ENCODE measurements around the gene MPHOSPH9.

Gene MPHOSPH9, protein sequence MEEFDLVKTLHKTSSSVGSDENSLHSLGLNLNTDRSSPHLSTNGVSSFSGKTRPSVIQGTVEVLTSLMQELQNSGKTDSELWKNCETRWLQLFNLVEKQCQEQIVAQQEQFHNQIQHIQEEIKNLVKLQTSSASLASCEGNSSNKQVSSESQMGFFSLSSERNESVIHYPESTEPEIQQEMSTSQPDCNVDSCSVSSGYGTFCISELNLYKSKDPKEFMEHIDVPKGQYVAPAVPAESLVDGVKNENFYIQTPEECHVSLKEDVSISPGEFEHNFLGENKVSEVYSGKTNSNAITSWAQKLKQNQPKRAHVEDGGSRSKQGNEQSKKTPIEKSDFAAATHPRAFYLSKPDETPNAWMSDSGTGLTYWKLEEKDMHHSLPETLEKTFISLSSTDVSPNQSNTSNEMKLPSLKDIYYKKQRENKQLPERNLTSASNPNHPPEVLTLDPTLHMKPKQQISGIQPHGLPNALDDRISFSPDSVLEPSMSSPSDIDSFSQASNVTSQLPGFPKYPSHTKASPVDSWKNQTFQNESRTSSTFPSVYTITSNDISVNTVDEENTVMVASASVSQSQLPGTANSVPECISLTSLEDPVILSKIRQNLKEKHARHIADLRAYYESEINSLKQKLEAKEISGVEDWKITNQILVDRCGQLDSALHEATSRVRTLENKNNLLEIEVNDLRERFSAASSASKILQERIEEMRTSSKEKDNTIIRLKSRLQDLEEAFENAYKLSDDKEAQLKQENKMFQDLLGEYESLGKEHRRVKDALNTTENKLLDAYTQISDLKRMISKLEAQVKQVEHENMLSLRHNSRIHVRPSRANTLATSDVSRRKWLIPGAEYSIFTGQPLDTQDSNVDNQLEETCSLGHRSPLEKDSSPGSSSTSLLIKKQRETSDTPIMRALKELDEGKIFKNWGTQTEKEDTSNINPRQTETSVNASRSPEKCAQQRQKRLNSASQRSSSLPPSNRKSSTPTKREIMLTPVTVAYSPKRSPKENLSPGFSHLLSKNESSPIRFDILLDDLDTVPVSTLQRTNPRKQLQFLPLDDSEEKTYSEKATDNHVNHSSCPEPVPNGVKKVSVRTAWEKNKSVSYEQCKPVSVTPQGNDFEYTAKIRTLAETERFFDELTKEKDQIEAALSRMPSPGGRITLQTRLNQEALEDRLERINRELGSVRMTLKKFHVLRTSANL

DNA sequence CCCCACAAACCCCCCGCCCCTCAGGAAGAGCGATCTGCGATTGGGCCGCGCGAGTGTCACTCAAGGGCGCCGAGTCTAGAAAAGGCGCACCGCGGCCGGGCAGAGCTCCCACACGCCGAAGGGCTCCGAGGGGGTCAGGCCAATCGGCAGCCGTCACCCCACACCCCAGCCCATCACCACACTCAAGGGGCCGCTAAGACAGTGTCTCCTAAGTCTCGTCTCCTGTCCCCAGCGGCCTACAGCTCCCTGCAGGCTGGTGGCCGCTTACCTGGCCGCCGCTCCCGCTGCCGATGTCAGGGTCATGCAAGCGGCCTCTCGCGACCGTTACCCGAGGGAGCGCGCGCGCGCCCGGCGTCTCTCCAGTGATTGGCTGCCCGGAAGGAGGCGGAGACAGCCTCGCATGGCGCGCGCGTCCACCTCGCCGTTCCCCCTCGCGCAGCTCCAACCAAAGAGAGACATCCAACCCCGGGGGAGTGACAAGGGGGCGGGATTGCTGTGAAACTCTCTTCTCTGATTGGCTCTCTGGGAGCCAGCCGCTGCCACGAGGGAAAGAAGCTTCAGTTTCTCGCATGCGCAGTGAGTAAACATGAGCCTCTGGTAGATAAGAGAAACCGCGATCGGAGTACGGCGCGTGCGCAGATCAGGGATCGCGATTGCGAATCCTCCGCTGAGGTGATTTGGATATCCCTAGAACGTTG is at the start of gene MPHOSPH9, which contains the start of gene MTRFR:
Gene MPHOSPH9, minus strand, starts transcription at position 335 of the 698 bp plus-strand sequence. CDS start 2,777 bp downstream, outside the sequence.
Gene MTRFR, plus strand, starts transcription at position 630 of the 698 bp plus-strand sequence. CDS start 20,239 bp downstream, outside the sequence.
- Histone ChIP-seq H3K4me3 (ENCODE audit: low read depth, low read length) (peak within 1 kb of the TSS; percentile 97), H3K36me3 (ENCODE audit: control insufficient read depth, insufficient read depth, low read length) (peaks cover 4% of the 10 kb centered on the region), H3K4me1 (ENCODE audit: control insufficient read depth, insufficient read depth, low read length) (peaks cover 4% of the 10 kb centered on the region), H3K9me3 (ENCODE audit: control insufficient read depth, insufficient read depth, low read length) (no peaks in the 10 kb centered on the region), H3K27me3 (ENCODE audit: control insufficient read depth, insufficient read depth, low read length) (no peaks in the 10 kb centered on the region), H3K9ac (ENCODE audit: low read depth, low read length) (peak within 1 kb of the TSS; percentile 96)

DNA sequence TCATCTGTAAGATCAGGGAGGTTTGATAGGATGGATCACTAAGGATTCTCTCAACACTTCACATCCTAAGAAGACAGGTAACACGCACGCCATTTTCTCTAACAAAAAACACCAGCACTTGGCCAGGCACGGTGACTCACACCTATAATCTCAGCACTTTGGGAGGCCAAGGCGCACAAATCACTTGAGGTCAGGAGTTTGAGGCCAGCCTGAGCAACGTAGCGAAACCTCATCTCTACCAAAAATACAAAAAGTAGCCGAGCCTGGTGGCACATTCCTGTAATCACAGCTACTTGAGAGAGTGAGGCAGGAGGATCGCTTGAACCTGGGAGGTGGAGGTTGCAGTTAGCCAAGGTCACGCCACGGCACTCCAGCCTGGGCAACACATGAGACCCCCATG is 49.2 kb upstream of the MPHOSPH9 start:
- no peaks in the 10 kb centered on the region for H3K27me3 ChIP-seq (ENCODE audit: control insufficient read depth, insufficient read depth, low read length)
- no peaks in the 10 kb centered on the region for H3K36me3 ChIP-seq (ENCODE audit: control insufficient read depth, insufficient read depth, low read length)
- no peak overlapping the region for H3K9ac ChIP-seq (ENCODE audit: low read depth, low read length)
- H3K9me3 ChIP-seq (ENCODE audit: control insufficient read depth, insufficient read depth, low read length) = no peaks in the 10 kb centered on the region
- no peak overlapping the region for H3K4me3 ChIP-seq (ENCODE audit: low read depth, low read length)
- peaks cover 5% of the 10 kb centered on the region for H3K4me1 ChIP-seq (ENCODE audit: control insufficient read depth, insufficient read depth, low read length)

DNA sequence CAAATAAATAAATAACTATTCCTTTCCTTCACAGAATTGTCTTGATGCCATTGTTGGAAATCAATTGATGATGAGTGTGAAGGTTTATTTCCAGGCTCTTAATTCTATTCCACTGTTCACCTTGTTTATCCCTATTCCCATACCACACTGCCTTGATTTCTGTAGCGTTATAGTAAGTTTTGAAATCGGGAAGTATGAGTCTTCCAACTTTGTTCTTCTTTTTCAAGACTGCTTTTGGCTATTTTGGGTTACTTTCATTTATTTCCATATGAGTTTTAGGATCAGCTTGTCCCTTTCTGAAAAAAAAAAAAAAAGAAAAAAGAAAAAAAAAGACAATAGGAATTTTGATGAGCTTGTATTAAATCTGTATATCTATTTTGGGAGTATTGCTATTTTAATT is 48.0 kb upstream of the MPHOSPH9 start:
- Histone ChIP-seq H3K36me3 (ENCODE audit: control insufficient read depth, insufficient read depth, low read length) (no peaks in the 10 kb centered on the region), H3K9me3 (ENCODE audit: control insufficient read depth, insufficient read depth, low read length) (no peaks in the 10 kb centered on the region), H3K4me3 (ENCODE audit: low read depth, low read length) (no peak overlapping the region), H3K9ac (ENCODE audit: low read depth, low read length) (no peak overlapping the region), H3K27me3 (ENCODE audit: control insufficient read depth, insufficient read depth, low read length) (no peaks in the 10 kb centered on the region), H3K4me1 (ENCODE audit: control insufficient read depth, insufficient read depth, low read length) (no peaks in the 10 kb centered on the region)

DNA sequence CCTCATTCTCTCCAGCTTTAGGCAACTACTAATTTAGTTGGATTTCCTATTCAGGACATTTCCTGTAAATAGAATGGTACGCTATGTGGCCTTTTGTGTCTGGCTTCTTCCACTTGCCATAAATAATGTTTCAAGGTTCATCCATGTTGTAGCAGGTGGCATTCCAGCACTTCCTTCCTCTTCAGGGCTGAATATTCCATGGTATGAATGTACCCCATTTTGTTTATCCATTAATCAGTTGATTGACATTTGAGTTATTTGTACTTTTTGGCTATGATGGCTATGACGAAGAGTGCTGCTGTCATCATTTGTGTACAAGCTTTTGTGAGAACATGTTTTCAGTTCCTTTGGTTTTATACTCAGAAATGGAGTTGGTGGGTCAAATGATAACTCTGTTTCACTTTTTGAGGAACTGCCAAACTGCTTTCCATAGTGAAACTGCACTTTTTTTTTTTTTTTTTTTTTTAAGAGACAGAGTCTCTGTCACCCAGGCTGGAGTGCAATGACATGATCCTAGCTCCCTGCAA is 45.2 kb upstream of the MPHOSPH9 start:
- Histone ChIP-seq H3K9me3 (ENCODE audit: control insufficient read depth, insufficient read depth, low read length) (no peaks in the 10 kb centered on the region), H3K4me1 (ENCODE audit: control insufficient read depth, insufficient read depth, low read length) (peaks cover under 1% of the 10 kb centered on the region), H3K9ac (ENCODE audit: low read depth, low read length) (no peak overlapping the region), H3K36me3 (ENCODE audit: control insufficient read depth, insufficient read depth, low read length) (no peaks in the 10 kb centered on the region), H3K4me3 (ENCODE audit: low read depth, low read length) (no peak overlapping the region), H3K27me3 (ENCODE audit: control insufficient read depth, insufficient read depth, low read length) (no peaks in the 10 kb centered on the region)

DNA sequence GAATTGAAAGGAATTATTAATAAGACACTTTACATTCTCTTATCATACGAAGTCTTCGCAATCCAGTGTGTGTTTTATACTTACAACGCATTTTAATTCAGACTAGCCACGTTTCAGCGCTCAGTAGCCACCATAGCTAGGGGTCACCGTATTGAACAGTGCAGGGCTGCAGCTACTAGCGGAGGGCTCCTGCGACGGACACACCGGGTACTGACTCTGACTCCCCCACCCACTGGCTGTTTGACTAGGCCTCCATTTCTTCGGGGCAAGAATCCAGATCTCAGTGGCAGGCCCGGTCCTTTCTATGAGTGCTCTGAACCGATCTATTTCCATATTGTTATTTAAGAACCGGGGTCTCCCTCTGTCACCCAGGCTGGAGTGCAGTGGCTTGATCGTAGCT is 40.2 kb upstream of the MPHOSPH9 start:
- no peaks in the 10 kb centered on the region for H3K36me3 ChIP-seq (ENCODE audit: control insufficient read depth, insufficient read depth, low read length)
- no peak overlapping the region for H3K4me3 ChIP-seq (ENCODE audit: low read depth, low read length)
- no peak overlapping the region for H3K9ac ChIP-seq (ENCODE audit: low read depth, low read length)
- H3K27me3 ChIP-seq (ENCODE audit: control insufficient read depth, insufficient read depth, low read length) = no peaks in the 10 kb centered on the region
- peaks cover 9% of the 10 kb centered on the region for H3K4me1 ChIP-seq (ENCODE audit: control insufficient read depth, insufficient read depth, low read length)
- H3K9me3 ChIP-seq (ENCODE audit: control insufficient read depth, insufficient read depth, low read length) = no peaks in the 10 kb centered on the region

DNA sequence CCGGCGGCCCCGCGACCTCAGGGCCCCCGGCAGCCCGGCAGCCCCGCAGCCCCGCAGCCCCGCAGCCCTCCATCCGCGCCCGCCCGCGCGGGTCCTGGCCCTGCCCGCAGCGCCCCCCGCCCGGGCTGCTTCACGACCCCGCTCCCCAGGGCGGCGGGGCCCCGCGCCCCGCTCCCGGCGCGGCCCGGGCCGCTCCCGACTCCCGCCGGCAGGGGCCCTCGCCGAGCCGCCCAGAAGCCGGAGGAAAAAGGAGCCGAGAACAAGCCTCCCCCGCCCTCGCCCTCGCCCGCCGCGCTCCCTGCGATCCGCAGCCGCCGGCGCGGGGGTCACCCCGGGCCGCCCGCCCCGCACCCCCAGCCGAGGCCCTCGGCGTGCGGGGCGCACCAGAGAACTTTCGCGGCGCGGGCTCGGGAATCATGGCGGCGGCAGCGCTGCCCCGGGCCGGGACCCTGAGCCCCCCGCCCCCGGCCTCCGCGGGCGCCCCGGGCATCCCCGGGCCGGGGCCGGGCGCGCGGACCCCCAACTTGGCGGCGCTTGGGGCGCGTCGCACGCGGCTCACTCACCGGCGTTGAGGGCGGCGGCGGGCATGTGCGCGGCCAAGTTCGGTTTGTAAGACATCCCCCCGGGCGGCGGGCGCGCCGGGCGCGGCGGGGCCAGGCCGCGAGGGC is 38.2 kb upstream of the MPHOSPH9 start:
- Histone ChIP-seq H3K36me3 (ENCODE audit: control insufficient read depth, insufficient read depth, low read length) (peaks cover 10% of the 10 kb centered on the region), H3K27me3 (ENCODE audit: control insufficient read depth, insufficient read depth, low read length) (no peaks in the 10 kb centered on the region), H3K9ac (ENCODE audit: low read depth, low read length) (no peak overlapping the region), H3K4me3 (ENCODE audit: low read depth, low read length) (peak overlapping the region; percentile 93), H3K4me1 (ENCODE audit: control insufficient read depth, insufficient read depth, low read length) (peaks cover 9% of the 10 kb centered on the region), H3K9me3 (ENCODE audit: control insufficient read depth, insufficient read depth, low read length) (no peaks in the 10 kb centered on the region)

DNA sequence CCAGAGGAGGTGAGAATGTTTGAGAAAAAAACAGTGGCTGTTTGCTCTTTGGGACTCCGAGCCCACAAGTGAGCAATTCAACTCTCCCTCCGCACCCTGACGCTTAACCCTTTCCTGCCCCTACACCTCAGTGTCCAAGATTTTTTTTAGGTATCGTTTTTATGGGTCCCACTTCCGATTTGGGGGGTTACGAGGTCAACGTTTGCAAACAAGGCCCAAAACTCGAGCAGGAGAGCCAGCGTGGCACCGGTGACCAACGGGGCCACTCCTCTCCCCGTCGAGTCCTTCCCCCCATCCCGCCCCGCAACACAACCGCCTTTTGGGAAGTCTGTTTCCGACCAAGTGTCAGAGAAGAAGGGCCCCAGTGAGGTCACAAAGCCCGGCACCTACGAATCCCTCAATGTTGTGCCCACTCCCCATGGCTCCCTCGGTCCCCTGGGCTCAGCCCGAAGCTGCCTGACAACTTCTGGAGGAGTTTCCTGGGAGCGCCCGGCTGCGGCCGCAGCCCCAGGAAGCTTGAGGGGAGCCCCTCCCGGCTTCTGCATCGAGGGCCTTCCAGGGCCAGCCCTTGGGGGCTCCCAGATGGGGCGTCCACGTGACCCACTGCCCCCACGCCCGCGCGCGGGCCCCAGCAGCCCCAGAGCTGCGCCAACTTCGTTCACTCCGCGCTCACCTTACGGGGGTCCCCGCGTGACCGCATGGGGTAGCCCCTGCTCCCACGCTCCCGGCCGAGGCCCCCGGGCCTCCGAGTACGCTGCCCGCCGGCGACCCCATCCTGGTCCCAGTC is 37.5 kb upstream of the MPHOSPH9 start:
- Histone ChIP-seq H3K4me3 (ENCODE audit: low read depth, low read length) (peak overlapping the region; percentile 93), H3K4me1 (ENCODE audit: control insufficient read depth, insufficient read depth, low read length) (peaks cover 9% of the 10 kb centered on the region), H3K9me3 (ENCODE audit: control insufficient read depth, insufficient read depth, low read length) (no peaks in the 10 kb centered on the region), H3K9ac (ENCODE audit: low read depth, low read length) (peak overlapping the region; percentile 97), H3K27me3 (ENCODE audit: control insufficient read depth, insufficient read depth, low read length) (no peaks in the 10 kb centered on the region), H3K36me3 (ENCODE audit: control insufficient read depth, insufficient read depth, low read length) (peaks cover 18% of the 10 kb centered on the region)

DNA sequence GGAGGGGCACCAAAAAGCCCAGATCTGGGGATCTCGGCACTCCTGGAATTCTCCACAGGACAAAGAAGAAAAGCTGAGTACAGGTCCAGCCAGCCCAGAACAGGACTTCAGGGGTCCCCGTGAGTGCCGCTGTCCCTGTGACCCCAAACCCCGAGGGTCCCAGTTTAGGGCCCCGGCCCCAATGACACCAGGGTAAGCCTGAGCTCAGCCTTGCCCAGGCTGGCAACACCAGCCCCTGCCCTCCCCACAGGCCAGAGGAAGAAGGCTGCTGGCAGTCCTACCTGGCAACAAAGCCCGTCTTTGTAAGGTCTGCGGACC is 36.9 kb upstream of the MPHOSPH9 start:
- Histone ChIP-seq H3K4me1 (ENCODE audit: control insufficient read depth, insufficient read depth, low read length) (peaks cover 9% of the 10 kb centered on the region), H3K9me3 (ENCODE audit: control insufficient read depth, insufficient read depth, low read length) (no peaks in the 10 kb centered on the region), H3K9ac (ENCODE audit: low read depth, low read length) (peak overlapping the region; percentile 97), H3K36me3 (ENCODE audit: control insufficient read depth, insufficient read depth, low read length) (peaks cover 21% of the 10 kb centered on the region), H3K4me3 (ENCODE audit: low read depth, low read length) (peak overlapping the region; percentile 93), H3K27me3 (ENCODE audit: control insufficient read depth, insufficient read depth, low read length) (no peaks in the 10 kb centered on the region)

DNA sequence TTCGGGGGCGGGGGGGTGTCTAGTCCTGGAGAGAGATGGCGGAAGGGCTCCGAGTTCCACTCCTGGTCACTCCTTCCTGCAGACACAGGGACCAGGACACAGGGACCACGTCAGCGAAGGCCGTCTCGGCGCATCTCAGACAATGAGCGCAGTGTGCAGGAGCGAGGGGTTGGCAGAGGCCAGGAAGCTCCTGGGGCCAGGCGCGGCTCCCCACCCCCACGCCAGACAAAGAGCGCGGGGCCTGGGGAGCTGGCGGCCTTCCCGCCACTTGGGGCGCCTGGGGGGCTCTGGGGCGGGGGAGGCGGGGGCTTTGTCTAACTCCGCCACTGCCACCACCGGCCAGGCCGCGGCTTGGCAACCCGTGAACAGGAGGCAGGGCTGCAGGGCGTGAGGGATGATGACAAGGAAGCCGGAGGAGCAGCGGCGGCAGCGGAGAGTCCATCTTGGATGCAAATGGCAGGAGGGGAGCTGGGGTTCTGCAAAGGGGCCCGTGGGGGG is 36.5 kb upstream of the MPHOSPH9 start:
- H3K4me1 ChIP-seq (ENCODE audit: control insufficient read depth, insufficient read depth, low read length) = peaks cover 9% of the 10 kb centered on the region
- peak overlapping the region; percentile 97 for H3K9ac ChIP-seq (ENCODE audit: low read depth, low read length)
- H3K9me3 ChIP-seq (ENCODE audit: control insufficient read depth, insufficient read depth, low read length) = no peaks in the 10 kb centered on the region
- peaks cover 23% of the 10 kb centered on the region for H3K36me3 ChIP-seq (ENCODE audit: control insufficient read depth, insufficient read depth, low read length)
- no peaks in the 10 kb centered on the region for H3K27me3 ChIP-seq (ENCODE audit: control insufficient read depth, insufficient read depth, low read length)
- H3K4me3 ChIP-seq (ENCODE audit: low read depth, low read length) = peak overlapping the region; percentile 93

DNA sequence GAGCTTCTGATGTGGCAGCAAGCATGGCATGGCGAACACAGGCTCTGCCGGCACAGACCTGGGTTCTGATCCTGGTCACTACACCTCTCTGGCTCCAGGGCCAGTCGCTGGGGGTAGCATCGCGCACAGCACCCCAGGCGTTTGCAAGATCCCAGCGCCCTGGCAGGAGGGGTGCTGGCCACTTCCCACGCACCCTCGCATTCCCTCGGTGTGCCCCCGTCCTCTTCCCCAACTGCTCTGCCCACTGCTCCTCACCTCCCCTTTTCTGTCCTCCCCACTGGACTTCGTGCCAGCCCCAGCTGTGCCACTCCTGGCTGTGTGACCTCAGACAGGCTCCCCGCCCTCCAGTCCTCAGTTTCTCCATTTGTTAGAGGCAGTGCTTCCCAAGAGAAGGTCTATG is 35.9 kb upstream of the MPHOSPH9 start:
- H3K4me1 ChIP-seq (ENCODE audit: control insufficient read depth, insufficient read depth, low read length) = peaks cover 9% of the 10 kb centered on the region
- peaks cover 25% of the 10 kb centered on the region for H3K36me3 ChIP-seq (ENCODE audit: control insufficient read depth, insufficient read depth, low read length)
- peak overlapping the region; percentile 46 for H3K4me3 ChIP-seq (ENCODE audit: low read depth, low read length)
- H3K9ac ChIP-seq (ENCODE audit: low read depth, low read length) = peak overlapping the region; percentile 73
- no peaks in the 10 kb centered on the region for H3K27me3 ChIP-seq (ENCODE audit: control insufficient read depth, insufficient read depth, low read length)
- no peaks in the 10 kb centered on the region for H3K9me3 ChIP-seq (ENCODE audit: control insufficient read depth, insufficient read depth, low read length)

All from iPS-15b (cell line).